CD4-positive, alpha-beta T cell treated with Interleukin-15 for 1 hour (primary cell): Measurements from ENCODE around the gene OTOR.

Experiments used
- DNase-seq: peaks from one replicate; pipeline ENCODE4 v3.0.0-alpha.2; 2020

Gene OTOR

DNA sequence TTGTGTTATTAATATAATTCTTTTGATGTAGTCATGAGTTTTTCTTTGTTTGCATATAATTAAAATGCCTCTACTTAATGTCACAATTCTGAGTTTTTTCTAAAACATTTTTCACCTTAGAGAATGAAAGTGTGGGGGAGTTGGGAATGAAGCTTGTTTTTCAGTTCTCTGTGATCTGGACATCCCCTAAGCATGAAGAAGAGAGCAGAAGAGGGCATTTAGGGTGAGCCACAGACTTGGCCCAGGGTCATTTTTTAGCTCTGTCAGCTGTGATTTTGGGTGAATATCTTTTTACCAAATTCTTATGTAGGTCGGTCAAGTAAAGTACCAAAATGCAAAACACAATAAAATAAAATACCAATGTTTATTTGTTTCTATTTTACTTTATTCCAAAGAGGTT is 3.9 kb downstream of the OTOR start:
- DNase-seq = no peak

DNA sequence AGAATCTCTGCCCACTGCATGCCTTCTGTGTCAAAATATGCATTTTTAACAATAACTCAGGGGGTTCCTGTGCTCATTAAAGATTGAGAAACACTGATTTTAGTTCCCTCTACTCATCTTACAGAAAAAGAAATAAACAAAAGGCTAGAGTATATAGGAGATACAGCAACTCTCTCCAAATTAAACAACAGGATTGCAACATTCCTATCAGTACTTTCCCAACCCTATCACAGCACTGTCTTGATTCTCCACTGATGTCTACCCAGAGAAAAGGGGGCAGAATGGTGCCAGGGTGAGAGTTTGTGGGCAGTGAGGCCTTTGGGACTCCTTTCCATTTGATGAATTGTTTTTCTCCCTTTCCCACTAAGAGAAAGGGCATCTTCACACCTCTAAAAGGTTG is 4.7 kb downstream of the OTOR start:
- DNase-seq = no peak

DNA sequence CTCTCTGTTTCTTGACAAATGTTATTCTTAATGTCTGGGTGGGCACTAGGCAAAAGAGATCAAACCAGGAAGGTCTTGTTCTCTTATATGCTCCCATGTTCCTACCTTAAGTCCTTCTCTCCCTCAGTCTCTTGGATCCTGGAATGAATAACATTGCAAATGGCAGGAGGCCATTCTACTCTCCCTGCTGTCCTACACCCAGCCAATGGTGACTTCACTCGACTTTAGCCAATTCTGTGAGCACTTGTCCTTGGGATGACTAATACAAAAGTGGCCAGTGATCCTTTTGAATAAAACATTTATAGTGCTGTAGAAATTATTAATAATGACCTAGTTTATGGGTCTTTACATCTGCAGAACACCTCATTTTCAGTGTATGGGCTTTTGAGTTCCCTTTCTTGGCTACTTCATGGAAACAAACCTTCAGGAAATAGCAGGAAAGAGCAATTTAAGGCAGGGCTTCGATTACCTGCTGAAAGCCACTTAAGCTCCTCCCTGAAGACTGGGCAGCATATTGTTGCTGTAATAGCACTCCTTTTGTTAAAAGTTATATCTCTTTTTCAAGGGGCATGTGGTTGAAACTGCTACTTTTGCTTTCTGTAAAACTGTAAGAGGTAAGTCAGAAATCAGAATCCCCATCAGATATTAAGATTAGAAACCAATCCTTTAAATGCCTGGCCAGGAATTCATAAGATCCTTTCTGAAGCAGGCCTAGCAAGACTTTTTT is 10.5 kb downstream of the OTOR start:
- DNase-seq = no peak

DNA sequence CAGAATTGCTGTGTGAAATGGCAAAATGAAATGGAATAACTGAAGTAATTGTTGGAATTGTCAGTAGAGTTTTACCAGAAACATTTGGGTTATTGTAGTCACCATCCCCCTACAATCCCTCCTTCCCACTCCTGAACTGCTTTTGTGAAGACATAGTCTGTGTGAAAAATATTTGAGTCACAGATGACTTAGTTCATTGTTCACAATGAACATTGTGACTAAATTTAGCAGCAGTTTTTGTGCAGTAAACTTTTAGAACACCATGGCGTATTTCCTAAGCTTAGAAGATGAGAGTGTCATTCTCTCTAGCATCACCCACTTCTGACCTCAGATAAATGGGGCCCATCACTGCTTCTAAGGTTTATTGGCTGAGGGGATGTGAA is 11.0 kb downstream of the OTOR start:
- DNase-seq = no peak

DNA sequence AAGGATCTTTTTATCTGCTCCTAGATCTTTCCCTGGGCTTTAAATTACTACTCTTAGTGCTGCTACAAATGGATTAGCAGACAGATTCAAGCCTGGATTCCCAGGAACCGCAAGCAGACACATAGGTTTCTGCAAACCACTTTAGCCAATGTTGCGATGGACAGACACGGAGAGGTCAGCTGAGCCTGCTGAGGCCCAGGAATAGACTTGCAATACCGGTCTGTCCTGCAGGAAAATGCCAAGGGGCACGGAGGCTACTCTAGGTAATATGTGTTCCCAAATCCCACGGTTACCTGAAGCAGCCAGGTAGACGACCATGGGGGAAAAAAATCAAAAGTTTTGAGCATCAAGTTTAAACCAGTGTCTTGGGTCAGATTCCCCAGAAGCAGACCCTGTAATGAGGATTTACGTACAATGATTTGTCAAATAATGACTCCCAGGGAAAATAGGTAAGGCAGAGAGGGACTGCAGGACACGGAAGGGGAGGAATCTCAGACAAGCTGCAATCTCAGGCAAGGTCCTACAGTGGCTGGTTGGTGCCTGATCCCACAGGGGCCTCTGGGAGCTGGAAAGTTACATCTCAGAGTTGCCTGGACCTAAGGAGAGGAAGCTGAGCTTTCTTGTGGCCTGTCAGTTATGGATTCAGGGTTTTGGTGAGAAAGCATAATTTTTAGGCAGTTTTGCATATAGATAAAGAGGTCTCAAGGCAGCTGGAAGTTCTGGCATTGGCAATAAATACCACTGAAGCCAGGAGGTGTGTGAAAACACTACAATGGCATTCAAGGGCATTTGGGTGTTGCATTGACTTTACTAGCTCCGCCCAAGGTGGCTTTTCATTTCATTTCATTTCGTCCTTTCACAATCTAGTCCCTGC is 12.5 kb downstream of the OTOR start:
- no peak for DNase-seq

DNA sequence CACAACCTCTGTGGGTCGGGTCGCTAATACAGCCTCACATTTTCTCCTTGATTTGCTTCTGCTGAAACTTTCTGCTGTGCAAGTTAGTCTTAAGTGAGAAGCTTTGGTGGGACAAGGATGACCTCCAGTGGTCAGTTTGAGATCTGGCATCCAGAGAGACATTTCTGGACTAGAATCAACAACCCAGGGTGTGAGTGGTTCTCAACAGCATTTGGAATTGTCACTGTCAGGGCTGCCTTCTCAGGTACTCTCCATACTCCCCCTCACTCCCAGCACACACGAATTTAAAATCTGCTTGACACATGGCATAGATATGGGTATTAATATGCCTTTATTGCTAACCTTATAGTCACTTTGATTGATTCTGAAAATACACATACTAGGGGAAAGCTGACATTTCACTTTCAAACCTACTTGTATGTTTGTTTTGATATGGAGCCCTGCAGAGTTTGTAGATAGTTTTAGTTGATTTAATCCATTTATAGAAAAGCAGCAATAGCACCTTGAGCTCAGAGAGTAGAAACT is 13.2 kb downstream of the OTOR start:
- DNase-seq = peak; percentile 26

DNA sequence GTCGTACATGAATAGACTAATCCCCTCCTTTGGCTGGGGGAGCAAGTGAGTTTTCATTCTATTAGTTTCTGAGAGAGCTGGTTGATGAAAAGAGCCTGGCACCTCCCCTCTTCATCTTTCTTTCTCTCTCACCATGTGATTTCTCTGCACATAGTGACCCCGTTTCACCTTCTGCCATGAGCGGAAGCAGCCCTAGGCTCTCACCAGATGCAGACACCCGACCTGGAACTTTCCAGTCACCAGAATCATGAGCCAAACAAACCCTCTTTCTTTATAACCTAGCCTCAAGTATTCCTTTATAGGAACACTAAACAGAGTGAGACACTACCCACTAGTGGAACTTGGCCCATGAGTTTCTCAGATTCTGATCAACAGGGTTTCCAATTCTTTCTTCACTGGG is 16.4 kb downstream of the OTOR start:
- no peak for DNase-seq

DNA sequence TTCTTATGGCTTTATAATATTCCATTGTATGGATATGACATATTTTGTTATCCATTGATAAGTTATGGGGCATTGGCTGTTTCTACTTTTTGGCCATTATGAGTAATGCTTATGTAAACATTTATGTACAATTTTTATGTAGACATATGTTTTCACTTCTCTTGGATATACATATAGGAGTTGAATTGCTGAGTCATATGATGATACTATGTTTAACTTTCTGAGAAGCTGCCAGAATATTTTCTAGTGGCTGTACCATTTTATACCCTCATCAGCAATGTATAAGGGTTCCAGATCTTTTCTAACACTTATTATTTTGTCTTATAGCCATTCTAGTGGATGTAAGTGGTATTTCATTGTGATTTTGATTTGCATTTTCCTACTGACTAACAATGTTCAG is 23.1 kb downstream of the OTOR start:
- no peak for DNase-seq

DNA sequence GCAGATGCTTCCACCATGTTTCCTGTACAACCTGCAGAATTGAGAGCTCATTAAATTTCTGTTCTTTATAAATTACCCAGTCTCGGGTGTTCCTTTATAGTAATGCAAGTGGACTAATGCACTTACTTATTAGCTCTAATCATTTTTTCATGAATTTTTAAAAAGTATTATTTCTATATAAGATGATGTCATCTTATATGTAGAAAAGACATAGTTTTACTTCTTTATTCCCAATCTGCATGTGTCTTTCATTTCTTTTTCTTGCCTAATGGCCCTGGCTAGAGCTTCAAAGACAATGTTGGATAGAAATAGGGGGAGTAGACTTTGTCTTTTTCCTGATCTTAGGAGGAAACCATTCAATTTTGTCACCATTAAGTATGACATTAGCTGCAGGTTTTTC is 27.8 kb downstream of the OTOR start:
- no peak for DNase-seq

DNA sequence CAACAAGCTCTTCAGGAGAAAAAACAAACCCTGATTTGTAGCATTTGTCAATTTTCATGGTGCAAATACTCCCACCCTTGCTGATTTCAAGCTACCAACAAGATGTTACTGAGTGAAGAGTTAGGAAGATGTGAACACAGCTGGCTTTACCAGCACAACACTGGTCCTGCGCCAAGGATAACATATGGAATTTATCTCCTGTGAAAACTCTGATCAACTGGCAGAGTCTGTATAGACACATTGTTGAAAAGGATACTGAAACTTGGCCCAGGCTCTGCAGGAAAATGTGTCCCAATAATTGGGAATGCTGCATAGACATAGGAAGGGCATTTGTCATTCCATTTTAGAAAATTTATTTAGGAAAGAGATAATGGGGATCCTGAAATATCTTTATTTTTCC is 29.0 kb downstream of the OTOR start:
- DNase-seq = no peak

- no peak for DNase-seq
These were observed 30.0 kb downstream of the OTOR start for GRCh38 chr20:16778159-16778558.

GRCh38 chr20:16781496-16781895 is 33.3 kb downstream of the OTOR start:
- no peak for DNase-seq

DNA sequence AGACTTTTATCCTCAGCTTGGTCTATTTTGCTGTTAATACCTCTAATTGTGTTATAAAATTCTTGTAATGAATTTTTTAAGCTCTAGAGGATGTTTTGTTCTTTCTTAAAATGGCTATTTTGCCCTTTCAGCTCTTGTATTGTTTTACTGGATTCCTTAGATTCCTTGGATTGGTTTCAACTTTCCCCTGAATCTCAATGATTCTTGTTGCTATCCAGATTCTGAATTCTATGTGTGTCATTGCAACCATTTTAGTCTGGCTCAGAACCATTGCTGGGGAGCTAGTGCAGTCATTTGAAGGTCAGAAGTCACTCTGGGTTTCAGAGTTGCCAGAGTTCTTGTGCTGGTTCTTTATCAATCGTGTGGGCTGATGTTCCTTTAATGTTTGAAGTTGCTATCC is 37.1 kb downstream of the OTOR start:
- DNase-seq = no peak
